OCI-LY7 (cell line): Measurements from ENCODE around the gene TPRG1.

Experiments
- EZH2phosphoT487 ChIP-seq: fragments of 200-600 bp; sonication (generic); IDR thresholded peaks from 2 replicates; pipeline ENCODE4 v1.6.1; 2018; ENCODE audit warnings: low read depth, borderline replicate concordance, mild to moderate bottlenecking, mixed run types, antibody characterized with exemption, low read length, moderate library complexity, mixed read lengths
- TF ChIP-seq, protein P1 (sequence below): fragments of 200-600 bp; sonication (generic); conservative IDR thresholded peaks from 2 replicates; pipeline ENCODE4 v1.5.1; 2014; ENCODE audit warnings: mild to moderate bottlenecking, antibody characterized with exemption, low read length, moderate library complexity, mixed read lengths

DNA sequence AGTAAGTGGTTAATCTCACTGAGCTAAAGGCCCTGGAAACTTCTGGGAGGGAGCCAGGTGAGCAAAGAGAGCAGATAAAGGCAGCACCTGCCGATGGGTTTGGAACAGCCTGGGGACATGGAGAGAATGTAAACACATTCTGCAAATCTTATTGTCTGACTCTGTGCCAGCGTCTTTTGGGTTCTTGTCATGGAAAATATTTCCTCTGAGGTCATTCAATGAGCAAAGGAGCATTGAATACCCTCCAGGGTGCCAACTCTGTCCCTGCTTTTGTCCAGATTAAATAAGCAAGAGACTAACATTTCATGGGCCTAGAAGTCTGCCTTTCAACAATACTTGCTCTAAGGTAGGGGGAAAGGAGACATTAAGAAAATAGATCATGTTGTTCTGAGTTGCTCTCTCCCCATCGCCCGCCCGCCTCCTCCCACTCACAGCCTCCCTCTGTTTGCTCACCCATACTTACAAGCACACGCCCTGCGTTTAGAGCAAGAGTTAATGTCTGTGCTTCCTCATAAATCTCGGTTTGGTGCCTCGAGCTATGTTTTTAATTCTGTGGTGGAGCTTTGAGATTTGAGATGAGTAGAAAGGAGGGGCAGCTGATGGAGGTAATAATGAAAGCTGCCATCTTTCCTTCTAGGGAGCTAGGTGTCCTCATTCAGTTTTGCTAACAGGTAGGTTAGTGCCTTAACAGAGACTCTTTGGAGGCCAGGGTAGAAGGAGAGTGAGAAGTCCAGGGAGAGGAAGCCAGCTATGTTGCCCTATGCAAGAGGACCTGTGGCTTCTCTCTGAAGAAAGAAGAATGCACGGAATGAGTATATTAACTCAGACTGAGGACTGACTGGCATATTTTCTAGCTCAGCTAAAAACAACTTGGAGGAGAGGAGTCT is 132.9 kb downstream of the TPRG1 start:
- TF ChIP-seq, protein P1, sequence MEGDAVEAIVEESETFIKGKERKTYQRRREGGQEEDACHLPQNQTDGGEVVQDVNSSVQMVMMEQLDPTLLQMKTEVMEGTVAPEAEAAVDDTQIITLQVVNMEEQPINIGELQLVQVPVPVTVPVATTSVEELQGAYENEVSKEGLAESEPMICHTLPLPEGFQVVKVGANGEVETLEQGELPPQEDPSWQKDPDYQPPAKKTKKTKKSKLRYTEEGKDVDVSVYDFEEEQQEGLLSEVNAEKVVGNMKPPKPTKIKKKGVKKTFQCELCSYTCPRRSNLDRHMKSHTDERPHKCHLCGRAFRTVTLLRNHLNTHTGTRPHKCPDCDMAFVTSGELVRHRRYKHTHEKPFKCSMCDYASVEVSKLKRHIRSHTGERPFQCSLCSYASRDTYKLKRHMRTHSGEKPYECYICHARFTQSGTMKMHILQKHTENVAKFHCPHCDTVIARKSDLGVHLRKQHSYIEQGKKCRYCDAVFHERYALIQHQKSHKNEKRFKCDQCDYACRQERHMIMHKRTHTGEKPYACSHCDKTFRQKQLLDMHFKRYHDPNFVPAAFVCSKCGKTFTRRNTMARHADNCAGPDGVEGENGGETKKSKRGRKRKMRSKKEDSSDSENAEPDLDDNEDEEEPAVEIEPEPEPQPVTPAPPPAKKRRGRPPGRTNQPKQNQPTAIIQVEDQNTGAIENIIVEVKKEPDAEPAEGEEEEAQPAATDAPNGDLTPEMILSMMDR = no peak
- TF ChIP-seq EZH2phosphoT487 = no peak
